Measurements from ENCODE around the gene KDM8. TPM values are rescaled to one million over a fixed set of nuclear protein-coding genes. Genes with fewer than 3 reads are reported as not detected.

KDM8 gene
- total and polyA plus RNA-seq, 2 donors (not counting 3 experiments of a cell fraction or from before 2014, with no cell fraction given) = 5.1 to 8.4 TPM

GRCh38 chr16:27210174-27210573 is 6.8 kb downstream of the KDM8 start:
- Histone ChIP-seq H3K4me1 (ENCODE audit: control insufficient read depth, extremely low read depth, insufficient read depth, low read length) (no peaks in the 10 kb centered on the region), H3K4me2 (ENCODE audit: insufficient read depth, low read length) (no peak overlapping the region), H3K4me3 (replicated peaks in 1 of 3; ENCODE audit: insufficient read depth in 1 of 3, low read depth in 1 of 3, low read length in 3 of 3) (no peak overlapping the region), H4K20me1 (replicated peaks; ENCODE audit: control insufficient read depth, extremely low read depth, insufficient read depth, low read length) (no peaks in the 10 kb centered on the region), H2AFZ (ENCODE audit: low read depth, low read length) (no peak overlapping the region), H3K9me1 (replicated peaks; ENCODE audit: control insufficient read depth, extremely low read depth, insufficient read depth, low read length) (no peaks in the 10 kb centered on the region), H3K27ac (ENCODE audit: insufficient read depth, low read depth, low read length) (no peak overlapping the region), H3K9ac (replicated peaks; ENCODE audit: extremely low read depth, insufficient read depth, low read length) (no peak overlapping the region), H3K79me2 (ENCODE audit: control insufficient read depth, insufficient read depth, low read length) (no peaks in the 10 kb centered on the region), H3K27me3 (ENCODE audit: control insufficient read depth in 2 of 2, insufficient read depth in 2 of 2, low read length in 2 of 2) (no peaks in the 10 kb centered on the region), H3K9me3 (replicated peaks; ENCODE audit: control insufficient read depth, insufficient read depth, low read length) (no peaks in the 10 kb centered on the region), H3K36me3 (ENCODE audit: control insufficient read depth in 2 of 2, extremely low read depth in 1 of 2, insufficient read depth in 2 of 2, low read length in 2 of 2) (peaks cover 2 to 5% of the 10 kb centered on the region in 2 experiments)
- CTCF ChIA-PET = interaction anchor here (2.4 kb wide), 1 partner anchor 31 kb away, joined by 5 read pairs; no protein-coding TSS in a partner anchor
- POLR2A ChIA-PET = no interaction called here
- no peak for DNase-seq (ENCODE audit: low read depth, low spot score)
- dilution Hi-C loops (cut with MboI; ENCODE audit: extremely low pct_ligation_motif_present, low sequenced_read_pairs) (no loop called here), intact Hi-C loops (cut with micrococcal nuclease) (no loop called here)
- no peak for FAIRE-seq
- TF ChIP-seq FOS (IDR thresholded peaks at IDR 0.05; ENCODE audit: borderline replicate concordance, insufficient read depth, low read length) (no peak), JUN (IDR thresholded peaks at IDR 0.05; ENCODE audit: borderline replicate concordance, insufficient read depth, insufficient read length, low read depth) (no peak), EZH2 (IDR thresholded peaks at IDR 0.05; ENCODE audit: borderline replicate concordance, low read depth, low read length, severe bottlenecking) (no peak), POLR2AphosphoS5 (IDR thresholded peaks at IDR 0.05; ENCODE audit: insufficient read depth, low read depth, low read length) (no peak), GATA2 (IDR thresholded peaks at IDR 0.05; ENCODE audit: insufficient read depth, insufficient read length, low read depth, low read length) (no peak), MYC (IDR thresholded peaks at IDR 0.05; ENCODE audit: low read depth, low read length) (no peak), CTCF (IDR thresholded peaks at IDR 0.05; ENCODE audit: extremely low read depth in 1 of 2, insufficient read depth in 1 of 2, low read depth in 1 of 2, low read length in 2 of 2) (no peak), POLR2A (IDR thresholded peaks at IDR 0.05; ENCODE audit: low read depth, low read length) (no peak), MAX (IDR thresholded peaks at IDR 0.05; ENCODE audit: insufficient read depth, insufficient read length) (no peak)
- BruUV-seq (replicated peaks) = no TSS peak
